HepG2 (cell line): ENCODE data around the gene HTRA3. TPM values are rescaled to one million over a fixed set of nuclear protein-coding genes. Genes with fewer than 3 reads are reported as not detected.

ENCODE experiments used
- FOXK2 ChIP-seq: fragments of 450-650 bp; IDR thresholded peaks from 2 replicates; pipeline ENCODE4 v1.6.1; 2016
- HDAC1 ChIP-seq: sonication (generic); formaldehyde crosslinking; IDR thresholded peaks from 2 replicates; pipeline ENCODE4 v1.5.1; 2020; ENCODE audit warnings: mild to moderate bottlenecking, missing genetic modification reagents
- HNF4G ChIP-seq, 2 experiments: sonication (generic) in 1 of 2; formaldehyde crosslinking in 1 of 2; IDR thresholded peaks; 2 replicates each; pipeline versions ENCODE4 v1.4.0 to v1.6.1; 2011 to 2020; ENCODE audit warnings: borderline replicate concordance in 2 of 2, low read depth in 2 of 2, mild to moderate bottlenecking in 2 of 2, low read length in 1 of 2, missing genetic modification reagents in 1 of 2, moderate library complexity in 1 of 2
- KDM2A ChIP-seq: sonication (generic); formaldehyde crosslinking; IDR thresholded peaks from 2 replicates; pipeline ENCODE4 v1.4.0; 2020; ENCODE audit warnings: low read depth, missing genetic modification reagents, borderline replicate concordance
- KLF15 ChIP-seq: sonication (generic); formaldehyde crosslinking; IDR thresholded peaks from 2 replicates; pipeline ENCODE4 v1.8.1; 2023; ENCODE audit warnings: borderline replicate concordance, mild to moderate bottlenecking, inconsistent platforms, missing genetic modification reagents, mixed read lengths
- MTF1 ChIP-seq: sonication (generic); formaldehyde crosslinking; IDR thresholded peaks from 2 replicates; pipeline ENCODE4 v1.5.0; 2020; ENCODE audit warnings: missing genetic modification reagents
- ONECUT2 ChIP-seq: sonication (generic); formaldehyde crosslinking; IDR thresholded peaks from 2 replicates; pipeline ENCODE4 v1.4.0; 2020; ENCODE audit warnings: missing genetic modification reagents
- SOX13 ChIP-seq, 3 experiments: fragments of 450-650 bp in 1 of 3; sonication (generic) in 1 of 3; formaldehyde crosslinking in 1 of 3; IDR thresholded peaks in 2 of 3; conservative IDR thresholded peaks in 1 of 3; 2 replicates each; pipeline versions ENCODE4 v1.5.0 to v1.6.1; 2016 to 2020; ENCODE audit warnings: antibody characterized with exemption in 1 of 3, mild to moderate bottlenecking in 1 of 3, missing compliant biosample characterization in 1 of 3, missing genetic modification reagents in 1 of 3, moderate library complexity in 1 of 3
- ZBTB42 ChIP-seq: sonication (generic); formaldehyde crosslinking; IDR thresholded peaks from 2 replicates; pipeline ENCODE4 v1.5.0; 2020; ENCODE audit warnings: mild to moderate bottlenecking, missing genetic modification reagents
- ZMYM2 ChIP-seq: sonication (generic); formaldehyde crosslinking; IDR thresholded peaks from 2 replicates; pipeline ENCODE4 v1.8.0; 2022; ENCODE audit warnings: mild to moderate bottlenecking, missing genetic modification reagents
- ZNF101 ChIP-seq: sonication (generic); formaldehyde crosslinking; IDR thresholded peaks from 2 replicates; pipeline ENCODE4 v1.4.0; 2020; ENCODE audit warnings: mild to moderate bottlenecking, low read depth, missing genetic modification reagents, borderline replicate concordance
- ZNF484 ChIP-seq: sonication (generic); formaldehyde crosslinking; IDR thresholded peaks from 2 replicates; pipeline ENCODE4 v1.5.1; 2020; ENCODE audit warnings: mild to moderate bottlenecking, low read depth, missing genetic modification reagents, borderline replicate concordance
- polyA plus RNA-seq, 8 experiments: library from polyadenylated mRNA; depleted of rRNA in 3 of 8; stranded (reverse) in 7 of 8; unstranded in 1 of 8; fragments of >200 nt; fragmentation: Illumina TruSeq in 4 of 8; extraction: Trizol in 4 of 8; gene quantifications; 2 replicates each; pipeline versions ENCODE4 v1.2.1 to v1.2.3, GENCODE V29; 2011 to 2016; ENCODE audit warnings: low read depth in 4 of 8, missing spikeins in 1 of 8, mixed read lengths in 1 of 8; ENCODE audit not compliant: insufficient read depth in 1 of 8
- total RNA-seq, 5 experiments: library from RNA; depleted of rRNA; stranded (reverse); fragments of >200 nt; fragmentation: Illumina TruSeq; extraction: Trizol; gene quantifications; 2 replicates each; pipeline ENCODE4 v1.2.3, GENCODE V29; 2016; ENCODE audit warnings: low read depth in 1 of 5
- TF ChIP-seq, protein P1 (sequence below): sonication (generic); formaldehyde crosslinking; IDR thresholded peaks from 2 replicates; pipeline ENCODE4 v1.4.0; 2020; ENCODE audit warnings: missing genetic modification reagents
- TF ChIP-seq, protein P2 (sequence below): sonication (generic); formaldehyde crosslinking; IDR thresholded peaks from 2 replicates; pipeline ENCODE4 v1.4.0; 2020; ENCODE audit warnings: missing genetic modification reagents
- TF ChIP-seq, protein P3 (sequence below): sonication (generic); formaldehyde crosslinking; IDR thresholded peaks from 2 replicates; pipeline ENCODE4 v1.4.0; 2020; ENCODE audit warnings: mild to moderate bottlenecking, low read depth, missing genetic modification reagents
- TF ChIP-seq, protein P4 (sequence below): sonication (generic); formaldehyde crosslinking; IDR thresholded peaks from 2 replicates; pipeline ENCODE4 v1.5.1; 2020; ENCODE audit warnings: missing genetic modification reagents, mild to moderate bottlenecking, borderline replicate concordance
- TF ChIP-seq, protein P5 (sequence below): sonication (generic); formaldehyde crosslinking; IDR thresholded peaks from 2 replicates; pipeline ENCODE4 v1.5.0; 2020; ENCODE audit warnings: missing genetic modification reagents

Gene HTRA3
- total and polyA plus RNA-seq, 2 of the 13 experiments (the other 11 are each of a cell fraction or from before 2014, with no cell fraction given), result 0.17 TPM; not detected in 1

DNA sequence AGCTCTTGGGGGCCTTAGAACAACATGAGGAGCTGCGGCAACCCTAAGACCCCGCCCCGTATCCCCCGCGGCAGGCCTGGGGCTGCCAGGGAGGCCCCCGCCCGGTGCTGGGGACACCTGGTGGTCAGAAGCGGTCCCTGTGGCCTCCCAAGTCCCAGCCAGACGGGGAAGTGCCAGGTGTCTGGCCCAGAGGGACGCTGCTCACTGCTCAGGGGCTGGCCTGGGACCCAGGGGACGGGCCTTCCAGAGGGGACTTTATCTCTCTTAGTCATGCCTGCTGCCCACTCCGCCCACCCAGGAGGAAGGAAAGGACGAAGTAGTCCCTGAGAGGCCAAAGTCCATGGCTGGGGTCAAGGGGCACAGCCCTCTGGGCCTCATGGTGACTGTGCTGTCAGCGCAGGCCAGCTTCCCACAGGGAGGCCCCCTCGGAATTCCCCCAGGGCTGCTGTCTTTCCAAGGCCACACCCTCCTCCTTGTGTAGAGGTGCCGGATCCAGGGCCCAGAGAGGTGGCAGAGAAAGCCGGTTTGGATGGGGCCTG is 31.0 kb upstream of the HTRA3 start (continued):
- TF ChIP-seq, protein P1, sequence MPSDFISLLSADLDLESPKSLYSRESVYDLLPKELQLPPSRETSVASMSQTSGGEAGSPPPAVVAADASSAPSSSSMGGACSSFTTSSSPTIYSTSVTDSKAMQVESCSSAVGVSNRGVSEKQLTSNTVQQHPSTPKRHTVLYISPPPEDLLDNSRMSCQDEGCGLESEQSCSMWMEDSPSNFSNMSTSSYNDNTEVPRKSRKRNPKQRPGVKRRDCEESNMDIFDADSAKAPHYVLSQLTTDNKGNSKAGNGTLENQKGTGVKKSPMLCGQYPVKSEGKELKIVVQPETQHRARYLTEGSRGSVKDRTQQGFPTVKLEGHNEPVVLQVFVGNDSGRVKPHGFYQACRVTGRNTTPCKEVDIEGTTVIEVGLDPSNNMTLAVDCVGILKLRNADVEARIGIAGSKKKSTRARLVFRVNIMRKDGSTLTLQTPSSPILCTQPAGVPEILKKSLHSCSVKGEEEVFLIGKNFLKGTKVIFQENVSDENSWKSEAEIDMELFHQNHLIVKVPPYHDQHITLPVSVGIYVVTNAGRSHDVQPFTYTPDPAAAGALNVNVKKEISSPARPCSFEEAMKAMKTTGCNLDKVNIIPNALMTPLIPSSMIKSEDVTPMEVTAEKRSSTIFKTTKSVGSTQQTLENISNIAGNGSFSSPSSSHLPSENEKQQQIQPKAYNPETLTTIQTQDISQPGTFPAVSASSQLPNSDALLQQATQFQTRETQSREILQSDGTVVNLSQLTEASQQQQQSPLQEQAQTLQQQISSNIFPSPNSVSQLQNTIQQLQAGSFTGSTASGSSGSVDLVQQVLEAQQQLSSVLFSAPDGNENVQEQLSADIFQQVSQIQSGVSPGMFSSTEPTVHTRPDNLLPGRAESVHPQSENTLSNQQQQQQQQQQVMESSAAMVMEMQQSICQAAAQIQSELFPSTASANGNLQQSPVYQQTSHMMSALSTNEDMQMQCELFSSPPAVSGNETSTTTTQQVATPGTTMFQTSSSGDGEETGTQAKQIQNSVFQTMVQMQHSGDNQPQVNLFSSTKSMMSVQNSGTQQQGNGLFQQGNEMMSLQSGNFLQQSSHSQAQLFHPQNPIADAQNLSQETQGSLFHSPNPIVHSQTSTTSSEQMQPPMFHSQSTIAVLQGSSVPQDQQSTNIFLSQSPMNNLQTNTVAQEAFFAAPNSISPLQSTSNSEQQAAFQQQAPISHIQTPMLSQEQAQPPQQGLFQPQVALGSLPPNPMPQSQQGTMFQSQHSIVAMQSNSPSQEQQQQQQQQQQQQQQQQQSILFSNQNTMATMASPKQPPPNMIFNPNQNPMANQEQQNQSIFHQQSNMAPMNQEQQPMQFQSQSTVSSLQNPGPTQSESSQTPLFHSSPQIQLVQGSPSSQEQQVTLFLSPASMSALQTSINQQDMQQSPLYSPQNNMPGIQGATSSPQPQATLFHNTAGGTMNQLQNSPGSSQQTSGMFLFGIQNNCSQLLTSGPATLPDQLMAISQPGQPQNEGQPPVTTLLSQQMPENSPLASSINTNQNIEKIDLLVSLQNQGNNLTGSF (CRISPR knock-in tag), result no peak
- TF ChIP-seq KLF15 (CRISPR knock-in tag) (no peak), HNF4G (IDR thresholded peaks at IDR 0.05; ENCODE audit: borderline replicate concordance, low read depth, low read length) (peak; percentile 95), HNF4G (CRISPR knock-in tag; IDR thresholded peaks at IDR 0.05; ENCODE audit: borderline replicate concordance, low read depth) (peak; percentile 89), ZNF484 (no peak), KDM2A (peak; percentile 33; the same call in 1 of the 2 replicates), FOXK2 (no peak), HDAC1 (CRISPR knock-in tag) (peak; percentile 50; the same call in 1 of the 2 replicates), MTF1 (CRISPR knock-in tag) (no peak), ZMYM2 (CRISPR knock-in tag) (peak; percentile 81), SOX13 (IDR thresholded peaks at IDR 0.05) (no peak), SOX13 (CRISPR knock-in tag; conservative IDR thresholded peaks at IDR 0.05 in 1 of 2, IDR thresholded peaks at IDR 0.05 in 1 of 2) (no peak; a peak in 1 of 4 replicates), ZBTB42 (no peak), ZNF101 (CRISPR knock-in tag) (no peak), ONECUT2 (CRISPR knock-in tag) (no peak)
- TF ChIP-seq, protein P2, sequence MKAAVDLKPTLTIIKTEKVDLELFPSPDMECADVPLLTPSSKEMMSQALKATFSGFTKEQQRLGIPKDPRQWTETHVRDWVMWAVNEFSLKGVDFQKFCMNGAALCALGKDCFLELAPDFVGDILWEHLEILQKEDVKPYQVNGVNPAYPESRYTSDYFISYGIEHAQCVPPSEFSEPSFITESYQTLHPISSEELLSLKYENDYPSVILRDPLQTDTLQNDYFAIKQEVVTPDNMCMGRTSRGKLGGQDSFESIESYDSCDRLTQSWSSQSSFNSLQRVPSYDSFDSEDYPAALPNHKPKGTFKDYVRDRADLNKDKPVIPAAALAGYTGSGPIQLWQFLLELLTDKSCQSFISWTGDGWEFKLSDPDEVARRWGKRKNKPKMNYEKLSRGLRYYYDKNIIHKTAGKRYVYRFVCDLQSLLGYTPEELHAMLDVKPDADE (CRISPR knock-in tag), result no peak
- TF ChIP-seq, protein P3, sequence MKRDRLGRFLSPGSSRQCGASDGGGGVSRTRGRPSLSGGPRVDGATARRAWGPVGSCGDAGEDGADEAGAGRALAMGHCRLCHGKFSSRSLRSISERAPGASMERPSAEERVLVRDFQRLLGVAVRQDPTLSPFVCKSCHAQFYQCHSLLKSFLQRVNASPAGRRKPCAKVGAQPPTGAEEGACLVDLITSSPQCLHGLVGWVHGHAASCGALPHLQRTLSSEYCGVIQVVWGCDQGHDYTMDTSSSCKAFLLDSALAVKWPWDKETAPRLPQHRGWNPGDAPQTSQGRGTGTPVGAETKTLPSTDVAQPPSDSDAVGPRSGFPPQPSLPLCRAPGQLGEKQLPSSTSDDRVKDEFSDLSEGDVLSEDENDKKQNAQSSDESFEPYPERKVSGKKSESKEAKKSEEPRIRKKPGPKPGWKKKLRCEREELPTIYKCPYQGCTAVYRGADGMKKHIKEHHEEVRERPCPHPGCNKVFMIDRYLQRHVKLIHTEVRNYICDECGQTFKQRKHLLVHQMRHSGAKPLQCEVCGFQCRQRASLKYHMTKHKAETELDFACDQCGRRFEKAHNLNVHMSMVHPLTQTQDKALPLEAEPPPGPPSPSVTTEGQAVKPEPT (CRISPR knock-in tag), result no peak
- TF ChIP-seq, protein P4, sequence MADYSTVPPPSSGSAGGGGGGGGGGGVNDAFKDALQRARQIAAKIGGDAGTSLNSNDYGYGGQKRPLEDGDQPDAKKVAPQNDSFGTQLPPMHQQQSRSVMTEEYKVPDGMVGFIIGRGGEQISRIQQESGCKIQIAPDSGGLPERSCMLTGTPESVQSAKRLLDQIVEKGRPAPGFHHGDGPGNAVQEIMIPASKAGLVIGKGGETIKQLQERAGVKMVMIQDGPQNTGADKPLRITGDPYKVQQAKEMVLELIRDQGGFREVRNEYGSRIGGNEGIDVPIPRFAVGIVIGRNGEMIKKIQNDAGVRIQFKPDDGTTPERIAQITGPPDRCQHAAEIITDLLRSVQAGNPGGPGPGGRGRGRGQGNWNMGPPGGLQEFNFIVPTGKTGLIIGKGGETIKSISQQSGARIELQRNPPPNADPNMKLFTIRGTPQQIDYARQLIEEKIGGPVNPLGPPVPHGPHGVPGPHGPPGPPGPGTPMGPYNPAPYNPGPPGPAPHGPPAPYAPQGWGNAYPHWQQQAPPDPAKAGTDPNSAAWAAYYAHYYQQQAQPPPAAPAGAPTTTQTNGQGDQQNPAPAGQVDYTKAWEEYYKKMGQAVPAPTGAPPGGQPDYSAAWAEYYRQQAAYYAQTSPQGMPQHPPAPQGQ, result no peak
- TF ChIP-seq, protein P5, sequence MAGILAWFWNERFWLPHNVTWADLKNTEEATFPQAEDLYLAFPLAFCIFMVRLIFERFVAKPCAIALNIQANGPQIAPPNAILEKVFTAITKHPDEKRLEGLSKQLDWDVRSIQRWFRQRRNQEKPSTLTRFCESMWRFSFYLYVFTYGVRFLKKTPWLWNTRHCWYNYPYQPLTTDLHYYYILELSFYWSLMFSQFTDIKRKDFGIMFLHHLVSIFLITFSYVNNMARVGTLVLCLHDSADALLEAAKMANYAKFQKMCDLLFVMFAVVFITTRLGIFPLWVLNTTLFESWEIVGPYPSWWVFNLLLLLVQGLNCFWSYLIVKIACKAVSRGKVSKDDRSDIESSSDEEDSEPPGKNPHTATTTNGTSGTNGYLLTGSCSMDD (CRISPR knock-in tag), result no peak
